OCI-LY1 (cell line): ENCODE data around the gene TNRC6C.

Experiments used
- H2AFZ ChIP-seq: fragments of 200-600 bp; sonication (generic), shearing (Covaris generic); 2 replicates; pipeline ENCODE4 v1.6.0; 2014; ENCODE audit warnings: antibody characterized with exemption, mild to moderate bottlenecking, low read length
- H3F3A ChIP-seq: fragments of 200-600 bp; sonication (generic), shearing (Covaris generic); 2 replicates; pipeline ENCODE4 v1.6.0; 2014; ENCODE audit warnings: mild to moderate bottlenecking, antibody characterized with exemption, low read length, moderate library complexity; ENCODE audit not compliant: insufficient read depth
- H3K27ac ChIP-seq: fragments of 200-600 bp; sonication (generic); 2 replicates; pipeline ENCODE4 v1.5.1; 2014; ENCODE audit warnings: low read length, mixed run types, mild to moderate bottlenecking, low read depth; ENCODE audit not compliant: poor library complexity, severe bottlenecking
- H3K27me3 ChIP-seq: fragments of 200-600 bp; sonication (generic); 2 replicates; pipeline ENCODE4 v1.6.0; 2014; ENCODE audit warnings: antibody characterized with exemption, mild to moderate bottlenecking, low read length, moderate library complexity; ENCODE audit not compliant: insufficient read depth
- H3K36me3 ChIP-seq: fragments of 200-600 bp; sonication (generic); 2 replicates; pipeline ENCODE4 v1.6.1; 2014; ENCODE audit warnings: mild to moderate bottlenecking, antibody characterized with exemption, low read length, moderate library complexity, mixed read lengths; ENCODE audit not compliant: insufficient read depth
- H3K4me1 ChIP-seq: fragments of 200-600 bp; sonication (generic); 2 replicates; pipeline ENCODE4 v1.5.1; 2014; ENCODE audit warnings: mild to moderate bottlenecking, low read length, moderate library complexity; ENCODE audit not compliant: insufficient read depth, severe bottlenecking
- H3K4me2 ChIP-seq: fragments of 200-600 bp; sonication (generic), shearing (Covaris generic); 2 replicates; pipeline ENCODE4 v1.6.1; 2014; ENCODE audit warnings: low read length
- H3K4me3 ChIP-seq: fragments of 200-600 bp; sonication (generic); 2 replicates; pipeline ENCODE4 v1.5.1; 2014; ENCODE audit warnings: low read length, low read depth, mild to moderate bottlenecking, mixed read lengths; ENCODE audit not compliant: poor library complexity, severe bottlenecking
- H3K79me2 ChIP-seq: fragments of 200-600 bp; shearing (Covaris generic); 2 replicates; pipeline ENCODE4 v1.6.1; 2016; ENCODE audit warnings: mixed run types, low read length, mixed read lengths; ENCODE audit not compliant: insufficient read depth
- H3K9ac ChIP-seq: fragments of 200-600 bp; sonication (generic), shearing (Covaris generic); 2 replicates; pipeline ENCODE4 v1.6.1; 2014; ENCODE audit warnings: mild to moderate bottlenecking, low read length, mixed read lengths
- H3K9me2 ChIP-seq: fragments of 200-600 bp; sonication (generic), shearing (Covaris generic); 2 replicates; pipeline ENCODE4 v1.6.1; 2014; ENCODE audit warnings: low read depth, mild to moderate bottlenecking, low read length, mixed read lengths
- H3K9me3 ChIP-seq: fragments of 200-600 bp; shearing (Covaris generic); 2 replicates; pipeline ENCODE4 v1.6.1; 2014; ENCODE audit warnings: low read length, mixed read lengths
- H4K20me1 ChIP-seq: fragments of 200-600 bp; sonication (generic), shearing (Covaris generic); 2 replicates; pipeline ENCODE4 v1.6.0; 2016; ENCODE audit warnings: mild to moderate bottlenecking, low read length; ENCODE audit not compliant: insufficient read depth
- EZH2 ChIP-seq: fragments of 200-600 bp; sonication (generic), shearing (Covaris generic); IDR thresholded peaks from 2 replicates; pipeline ENCODE4 v1.8.0; 2017; ENCODE audit warnings: borderline replicate concordance, mixed run types, mild to moderate bottlenecking, antibody characterized with exemption, low read length, moderate library complexity, mixed read lengths
- TF ChIP-seq, protein P1 (sequence below): fragments of 200-600 bp; sonication (generic), shearing (Covaris generic); IDR thresholded peaks from 2 replicates; pipeline ENCODE4 v1.5.1; 2017; ENCODE audit warnings: mild to moderate bottlenecking, antibody characterized with exemption, low read length, moderate library complexity, mixed read lengths

TNRC6C gene

DNA sequence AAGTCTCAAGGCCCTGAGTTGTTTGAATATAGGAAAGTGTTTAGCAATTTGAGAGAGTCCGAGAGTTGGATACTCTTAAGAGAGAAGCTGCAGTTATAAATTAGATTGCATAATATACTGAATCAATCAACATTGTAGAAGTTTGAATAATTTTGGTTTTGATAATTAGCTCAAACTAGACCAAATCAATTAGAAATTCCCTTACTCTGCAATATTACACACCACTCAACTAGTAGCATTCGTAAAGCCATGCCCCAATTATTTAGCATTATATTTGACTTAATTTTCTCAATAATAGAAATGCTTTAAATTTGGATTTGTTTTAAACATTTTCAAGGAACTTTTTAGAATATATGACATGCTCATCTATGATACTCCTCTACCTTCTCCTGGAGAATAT lies 49.1 kb downstream of the TNRC6C start:
- no peaks in the 10 kb centered on the region for H4K20me1 ChIP-seq
- H3K9ac ChIP-seq, result no peak overlapping the region
- no peak overlapping the region for H3K4me2 ChIP-seq
- no peaks in the 10 kb centered on the region for H3K36me3 ChIP-seq
- H3K27ac ChIP-seq, result no peak overlapping the region
- H2AFZ ChIP-seq, result no peak overlapping the region
- H3K79me2 ChIP-seq, result no peaks in the 10 kb centered on the region
- no peaks in the 10 kb centered on the region for H3K9me2 ChIP-seq
- no peaks in the 10 kb centered on the region for H3K4me1 ChIP-seq
- H3F3A ChIP-seq, result no peaks in the 10 kb centered on the region
- H3K4me3 ChIP-seq, result no peak overlapping the region
- no peaks in the 10 kb centered on the region for H3K9me3 ChIP-seq
- TF ChIP-seq, protein P1, sequence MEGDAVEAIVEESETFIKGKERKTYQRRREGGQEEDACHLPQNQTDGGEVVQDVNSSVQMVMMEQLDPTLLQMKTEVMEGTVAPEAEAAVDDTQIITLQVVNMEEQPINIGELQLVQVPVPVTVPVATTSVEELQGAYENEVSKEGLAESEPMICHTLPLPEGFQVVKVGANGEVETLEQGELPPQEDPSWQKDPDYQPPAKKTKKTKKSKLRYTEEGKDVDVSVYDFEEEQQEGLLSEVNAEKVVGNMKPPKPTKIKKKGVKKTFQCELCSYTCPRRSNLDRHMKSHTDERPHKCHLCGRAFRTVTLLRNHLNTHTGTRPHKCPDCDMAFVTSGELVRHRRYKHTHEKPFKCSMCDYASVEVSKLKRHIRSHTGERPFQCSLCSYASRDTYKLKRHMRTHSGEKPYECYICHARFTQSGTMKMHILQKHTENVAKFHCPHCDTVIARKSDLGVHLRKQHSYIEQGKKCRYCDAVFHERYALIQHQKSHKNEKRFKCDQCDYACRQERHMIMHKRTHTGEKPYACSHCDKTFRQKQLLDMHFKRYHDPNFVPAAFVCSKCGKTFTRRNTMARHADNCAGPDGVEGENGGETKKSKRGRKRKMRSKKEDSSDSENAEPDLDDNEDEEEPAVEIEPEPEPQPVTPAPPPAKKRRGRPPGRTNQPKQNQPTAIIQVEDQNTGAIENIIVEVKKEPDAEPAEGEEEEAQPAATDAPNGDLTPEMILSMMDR, result no peak
- TF ChIP-seq EZH2, result no peak
- H3K27me3 ChIP-seq, result no peaks in the 10 kb centered on the region

DNA sequence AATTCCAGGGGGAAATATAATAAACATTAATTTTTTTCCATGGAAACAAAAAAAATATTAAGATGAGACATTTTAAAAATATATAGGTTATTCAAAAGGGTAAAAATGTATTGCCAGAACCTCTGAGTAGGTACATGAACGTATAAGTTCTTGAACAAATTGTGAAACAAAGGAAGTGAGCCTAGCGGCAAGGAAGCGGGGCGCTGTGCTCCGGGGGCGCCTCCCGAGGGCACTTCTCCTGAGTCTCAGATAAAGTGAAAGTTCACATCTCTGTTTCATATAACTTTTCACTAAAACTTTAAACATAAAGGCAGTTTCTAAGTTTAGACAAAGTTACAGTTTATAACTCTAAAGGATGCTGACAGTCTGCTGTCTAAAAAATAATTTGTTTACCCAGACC lies 52.3 kb downstream of the TNRC6C start:
- TF ChIP-seq, protein P1, result no peak
- TF ChIP-seq EZH2, result no peak
- no peak overlapping the region for H3K27ac ChIP-seq
- H2AFZ ChIP-seq, result no peak overlapping the region
- no peak overlapping the region for H3K4me3 ChIP-seq
- H3K4me2 ChIP-seq, result no peak overlapping the region
- no peaks in the 10 kb centered on the region for H3K9me2 ChIP-seq
- no peaks in the 10 kb centered on the region for H3K9me3 ChIP-seq
- H3F3A ChIP-seq, result no peaks in the 10 kb centered on the region
- no peaks in the 10 kb centered on the region for H3K4me1 ChIP-seq
- no peaks in the 10 kb centered on the region for H3K27me3 ChIP-seq
- no peaks in the 10 kb centered on the region for H4K20me1 ChIP-seq
- H3K79me2 ChIP-seq, result no peaks in the 10 kb centered on the region
- no peak overlapping the region for H3K9ac ChIP-seq
- H3K36me3 ChIP-seq, result no peaks in the 10 kb centered on the region

DNA sequence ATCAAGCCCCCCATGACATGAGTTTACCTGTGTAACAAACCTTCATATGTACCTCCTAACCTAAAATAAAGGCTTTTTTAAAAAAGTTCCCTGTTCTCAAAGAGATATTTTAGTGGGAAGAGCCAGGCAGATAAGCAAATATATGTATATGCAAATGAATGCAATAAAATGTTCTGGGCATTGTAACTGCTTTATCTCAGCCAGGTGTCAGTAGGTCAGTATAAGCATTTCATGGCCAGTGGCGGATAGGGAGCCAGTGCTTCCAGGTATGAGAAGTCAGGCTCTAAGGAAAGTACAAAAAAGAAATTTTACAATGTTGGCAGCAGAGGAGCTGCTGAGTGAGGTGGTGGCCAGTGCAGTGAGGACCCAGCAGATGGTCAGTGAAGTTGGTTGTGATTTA lies 53.9 kb downstream of the TNRC6C start:
- H3K27me3 ChIP-seq, result no peaks in the 10 kb centered on the region
- no peak overlapping the region for H3K4me2 ChIP-seq
- H3K36me3 ChIP-seq, result no peaks in the 10 kb centered on the region
- TF ChIP-seq, protein P1, result no peak
- no peak for TF ChIP-seq EZH2
- H3K79me2 ChIP-seq, result no peaks in the 10 kb centered on the region
- H3K9ac ChIP-seq, result no peak overlapping the region
- H2AFZ ChIP-seq, result no peak overlapping the region
- no peak overlapping the region for H3K27ac ChIP-seq
- no peaks in the 10 kb centered on the region for H4K20me1 ChIP-seq
- no peak overlapping the region for H3K4me3 ChIP-seq
- H3K9me2 ChIP-seq, result no peaks in the 10 kb centered on the region
- H3K9me3 ChIP-seq, result no peaks in the 10 kb centered on the region
- no peaks in the 10 kb centered on the region for H3K4me1 ChIP-seq
- no peaks in the 10 kb centered on the region for H3F3A ChIP-seq
